Stimulated activated CD4-positive, alpha-beta T cell treated with anti-CD3 and anti-CD28 coated beads, Interleukin-4, amount 100 ng/mL, for 24 hours (primary cell): ENCODE results near the gene PDE2A.

Experiments used
- DNase-seq: peaks from one replicate; pipeline ENCODE4 v3.0.0-alpha.2; 2020

The PDE2A gene

GRCh38 chr11:72682238-72682857, 8.1 kb upstream of the PDE2A start:
- no peak for DNase-seq

DNA sequence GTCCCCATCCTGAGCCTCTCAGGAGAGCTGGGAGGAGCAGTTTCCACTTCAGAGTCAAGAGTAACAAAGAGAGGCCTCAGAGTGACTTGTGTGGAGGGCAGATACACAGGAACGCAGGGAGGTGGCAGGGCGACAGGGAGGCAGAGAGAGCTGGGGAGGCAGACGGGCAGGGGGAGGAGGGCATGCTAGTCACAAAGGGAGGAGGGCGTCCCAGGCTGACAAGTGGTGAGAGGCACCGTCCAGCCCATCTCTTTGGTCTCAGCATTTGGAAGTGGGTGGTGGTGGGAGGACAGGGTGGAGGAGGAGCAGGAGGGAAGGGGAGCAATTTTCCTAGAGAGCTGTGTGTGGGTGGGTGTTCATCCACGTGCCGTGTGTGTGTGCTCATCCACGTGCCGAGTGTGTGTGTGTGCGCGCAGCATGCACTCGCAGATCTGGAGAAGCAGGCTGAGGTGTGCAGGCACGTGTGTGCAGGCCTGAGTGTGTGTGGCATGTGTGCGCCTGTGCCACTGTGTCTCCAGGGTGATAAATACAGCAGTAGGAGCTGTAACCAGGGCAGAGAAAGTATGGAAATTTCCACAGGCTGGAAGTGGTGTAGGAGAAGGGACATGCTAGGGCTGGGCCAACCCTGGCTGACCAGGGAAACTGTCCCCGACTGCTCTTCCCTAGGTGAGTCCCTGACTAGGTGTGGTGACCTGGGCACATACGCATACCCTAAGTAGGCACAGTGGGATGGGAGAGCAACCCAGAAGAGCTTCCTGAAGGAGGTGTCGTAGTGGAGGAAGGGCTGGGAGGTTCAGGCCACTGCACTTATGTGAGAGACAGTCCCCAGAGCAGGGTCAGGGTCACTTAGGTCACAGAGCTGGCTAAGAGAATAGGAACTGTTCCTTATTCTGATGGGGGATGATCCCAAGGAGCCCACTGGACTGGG, 7.3 kb upstream of the PDE2A start:
- DNase-seq: no peak

GRCh38 chr11:72680624-72681158, 6.5 kb upstream of the PDE2A start:
- no peak for DNase-seq

GRCh38 chr11:72679869-72680268, 5.6 kb upstream of the PDE2A start:
- no peak for DNase-seq

DNA sequence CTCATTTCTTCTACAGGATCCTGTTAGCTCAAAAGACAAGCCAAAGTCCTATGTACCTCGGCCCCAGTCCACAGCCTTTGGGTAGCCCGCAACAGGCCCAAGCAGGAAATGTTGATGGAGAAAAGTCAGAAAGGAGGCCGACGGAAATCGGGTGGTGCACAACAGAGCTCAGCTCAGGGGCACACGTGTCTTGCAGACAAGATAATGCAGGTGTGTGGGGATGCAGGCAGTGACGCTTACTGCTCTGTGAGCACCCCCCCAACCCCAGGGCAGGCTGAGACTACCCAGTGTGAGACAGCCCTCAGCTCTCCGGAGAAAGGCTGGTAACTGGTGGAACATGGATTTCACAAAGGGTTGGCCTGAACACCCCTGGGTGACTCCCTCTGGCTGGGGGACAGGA, 4.3 kb upstream of the PDE2A start:
- DNase-seq: no peak

GRCh38 chr11:72676861-72677341, 2.7 kb upstream of the PDE2A start:
- peak; percentile 75 for DNase-seq

DNA sequence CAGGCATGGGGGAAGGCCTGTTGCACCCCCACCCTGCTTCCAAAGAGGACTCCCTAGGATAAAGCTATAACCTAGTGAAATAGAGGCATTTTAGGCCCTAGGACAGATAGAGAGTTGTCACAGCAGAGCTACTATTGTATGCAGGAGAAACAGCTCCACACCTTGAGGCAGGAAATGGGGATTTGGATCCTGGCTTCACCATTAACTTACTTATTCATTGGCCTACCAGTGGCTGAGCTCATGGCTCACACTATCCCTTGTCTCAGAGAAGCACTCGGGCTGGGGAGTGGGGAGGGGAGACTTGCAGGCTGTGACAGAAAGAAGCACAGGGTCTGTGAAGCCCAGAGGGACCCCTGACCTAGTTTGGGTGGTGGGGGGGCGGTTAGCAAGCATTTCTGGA, 999 bp upstream of the PDE2A start:
- DNase-seq: no peak

- no peak for DNase-seq
These were observed 809 bp downstream of the PDE2A start for GRCh38 chr11:72673284-72673942.

DNA sequence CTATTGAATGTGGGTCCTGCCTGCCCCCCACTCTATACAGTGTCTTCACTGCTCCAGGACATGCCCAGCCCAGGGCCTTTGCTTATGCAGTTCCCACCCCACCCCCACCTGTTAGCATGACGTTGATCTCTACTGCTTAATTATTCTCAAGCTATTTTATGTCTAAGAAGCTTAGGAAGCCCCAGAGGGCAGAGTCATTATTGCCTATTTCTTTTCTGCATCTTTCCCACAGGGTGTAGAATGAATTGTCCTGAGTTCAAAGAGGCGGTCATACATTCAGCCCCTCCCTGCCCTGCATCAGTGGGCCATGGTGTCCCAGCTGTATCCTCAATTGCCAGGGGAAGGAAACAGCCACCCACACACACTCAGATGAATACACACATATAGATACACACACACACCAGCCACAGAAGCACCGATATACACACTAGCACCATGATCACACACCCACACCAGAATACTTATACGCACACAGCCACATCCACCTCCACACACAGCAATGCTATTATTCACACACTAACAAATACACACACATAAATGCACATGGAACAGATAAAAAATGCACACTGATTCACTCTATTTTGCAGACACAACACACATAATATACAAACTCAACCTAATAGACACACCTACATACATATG, 1.5 kb downstream of the PDE2A start:
- no peak for DNase-seq

DNA sequence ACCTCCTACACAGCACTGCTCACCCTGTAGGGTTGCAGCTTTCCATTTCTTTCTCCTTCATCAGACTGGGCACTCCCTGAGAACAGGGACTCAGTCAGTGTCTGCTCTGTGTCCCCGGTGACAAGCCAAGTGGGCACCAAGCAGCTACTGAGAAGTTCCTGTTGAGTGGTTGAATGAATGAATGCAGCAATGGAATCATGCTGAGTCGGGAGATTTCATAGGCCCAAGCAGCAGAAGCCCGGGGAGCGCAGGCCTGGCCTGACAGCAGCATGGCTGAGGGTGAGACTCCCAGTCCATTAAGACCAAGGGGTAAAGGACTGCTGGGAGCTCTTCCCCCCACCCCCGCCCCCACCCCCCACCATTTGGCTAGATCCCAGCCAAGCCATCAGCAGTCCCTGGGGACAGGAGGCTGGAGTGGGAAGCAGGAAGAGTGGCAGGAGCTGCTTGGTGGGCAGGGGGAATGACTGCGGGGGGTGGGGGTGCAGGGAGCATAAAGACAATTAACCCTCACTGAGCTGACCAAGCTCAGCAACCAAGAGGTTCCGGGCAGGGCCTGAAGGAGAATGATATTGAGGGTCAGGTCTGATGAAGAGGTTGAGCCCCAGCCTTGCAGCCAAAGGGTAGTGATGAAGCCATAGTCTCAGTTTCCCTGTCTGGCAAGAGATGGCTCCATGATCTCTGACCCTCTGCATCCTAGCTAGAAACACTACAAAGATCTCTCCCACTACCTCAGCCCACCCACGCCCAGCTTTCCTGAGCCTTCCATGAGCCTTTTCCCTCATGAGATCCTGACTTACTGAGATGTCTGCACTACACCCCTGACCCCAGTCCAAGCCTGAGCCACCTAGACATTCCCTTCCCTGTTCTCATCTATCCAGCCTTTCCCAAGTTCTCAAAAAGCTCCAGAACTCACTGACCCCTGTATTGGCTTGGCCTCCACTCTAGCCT, 2.8 kb downstream of the PDE2A start:
- no peak for DNase-seq

DNA sequence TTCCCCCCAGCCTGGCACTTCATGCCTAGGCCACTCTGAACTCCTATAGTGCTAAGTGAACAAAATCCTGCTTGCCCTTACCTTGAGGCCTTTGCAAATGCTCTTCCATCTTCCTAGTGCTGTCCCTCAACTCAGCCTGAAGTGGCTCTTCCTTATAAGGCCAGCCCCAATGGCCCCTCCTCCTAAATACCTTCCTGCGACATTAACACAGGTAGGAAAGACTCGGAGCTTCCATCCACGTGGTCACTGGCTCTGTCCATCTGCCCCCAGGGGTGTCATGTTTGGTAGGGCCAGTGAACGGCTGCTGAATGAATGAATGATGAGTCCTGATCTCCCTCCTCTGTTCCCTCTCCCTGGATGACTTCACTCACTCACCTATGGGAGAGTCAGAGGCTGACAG, 4.2 kb downstream of the PDE2A start:
- no peak for DNase-seq

DNA sequence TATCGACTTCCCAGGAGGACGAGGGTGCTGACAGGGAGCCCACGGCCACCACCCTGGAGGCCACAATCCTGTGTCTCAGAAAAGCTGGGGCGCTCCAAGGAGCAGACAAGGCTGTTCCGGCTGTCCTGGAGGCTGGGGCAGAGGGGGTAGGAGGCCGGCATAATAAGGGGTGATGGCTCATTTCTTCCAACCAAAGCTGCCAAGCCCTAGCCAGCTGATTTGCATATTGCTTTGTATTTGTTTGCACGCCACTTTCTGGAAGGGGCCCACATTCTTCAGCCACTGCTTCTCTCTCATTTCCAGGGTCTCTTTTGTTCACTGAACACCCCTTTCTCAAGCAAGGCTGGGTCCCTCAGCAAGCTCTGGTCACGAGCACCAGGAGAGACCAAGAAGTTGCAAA, 4.7 kb downstream of the PDE2A start:
- no peak for DNase-seq

DNA sequence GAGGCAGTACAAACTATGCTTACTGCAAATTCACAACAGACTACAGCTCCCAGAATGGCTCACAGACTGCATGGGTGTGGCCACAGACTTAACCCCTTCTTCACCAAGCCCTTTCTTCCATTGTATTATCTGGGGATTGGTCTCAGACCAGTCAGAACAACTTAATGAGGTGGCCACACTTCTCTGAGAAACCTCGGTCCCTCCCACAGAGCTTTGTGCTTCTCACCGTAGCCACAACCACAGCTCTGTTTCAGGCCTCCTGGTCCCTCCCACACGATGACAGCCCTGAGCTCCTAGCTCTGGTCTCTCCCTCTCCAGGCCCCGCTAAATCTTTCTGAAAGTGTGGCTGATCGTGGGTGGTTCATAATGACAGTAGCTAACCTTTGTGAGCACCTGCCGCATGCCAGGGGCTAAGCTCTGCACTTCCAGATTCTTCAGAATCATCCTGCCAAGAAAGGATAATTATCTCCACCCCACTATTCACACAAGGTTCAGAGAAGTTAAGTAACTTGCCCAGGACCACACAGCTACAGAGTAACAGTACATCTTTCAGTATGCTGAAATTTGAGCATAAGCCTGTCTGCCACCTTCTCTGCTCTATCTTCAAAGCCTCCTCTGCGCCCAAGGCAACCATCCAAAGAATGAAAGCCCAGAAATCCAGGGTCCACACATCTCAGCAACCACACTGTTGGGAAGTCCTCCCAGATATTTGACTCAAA, 5.4 kb downstream of the PDE2A start:
- peak; percentile 64 for DNase-seq

- no peak for DNase-seq
These were observed 8.2 kb downstream of the PDE2A start for GRCh38 chr11:72665911-72666472.

DNA sequence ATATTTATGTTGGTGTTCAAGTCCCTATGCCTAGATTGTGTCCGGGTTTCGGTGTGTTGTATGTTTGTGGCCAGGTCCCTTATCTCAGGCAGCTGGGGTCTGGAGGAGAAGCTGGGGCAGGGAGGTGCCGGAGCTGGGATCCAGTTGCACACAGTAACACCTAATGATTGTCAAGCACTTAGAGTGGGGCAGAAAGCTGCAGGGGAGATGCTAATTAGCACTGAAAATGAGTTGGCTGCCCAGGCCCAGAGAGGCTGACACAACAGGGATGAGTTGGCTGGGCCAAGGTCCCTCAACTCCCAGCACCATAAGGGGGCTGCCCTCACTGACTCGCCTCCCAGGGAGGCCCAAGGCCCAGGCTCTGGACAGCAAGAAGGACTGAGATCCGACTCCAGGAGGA, 12.2 kb downstream of the PDE2A start:
- no peak for DNase-seq

- DNase-seq: no peak
These were observed 12.7 kb downstream of the PDE2A start for GRCh38 chr11:72661486-72661885.

DNA sequence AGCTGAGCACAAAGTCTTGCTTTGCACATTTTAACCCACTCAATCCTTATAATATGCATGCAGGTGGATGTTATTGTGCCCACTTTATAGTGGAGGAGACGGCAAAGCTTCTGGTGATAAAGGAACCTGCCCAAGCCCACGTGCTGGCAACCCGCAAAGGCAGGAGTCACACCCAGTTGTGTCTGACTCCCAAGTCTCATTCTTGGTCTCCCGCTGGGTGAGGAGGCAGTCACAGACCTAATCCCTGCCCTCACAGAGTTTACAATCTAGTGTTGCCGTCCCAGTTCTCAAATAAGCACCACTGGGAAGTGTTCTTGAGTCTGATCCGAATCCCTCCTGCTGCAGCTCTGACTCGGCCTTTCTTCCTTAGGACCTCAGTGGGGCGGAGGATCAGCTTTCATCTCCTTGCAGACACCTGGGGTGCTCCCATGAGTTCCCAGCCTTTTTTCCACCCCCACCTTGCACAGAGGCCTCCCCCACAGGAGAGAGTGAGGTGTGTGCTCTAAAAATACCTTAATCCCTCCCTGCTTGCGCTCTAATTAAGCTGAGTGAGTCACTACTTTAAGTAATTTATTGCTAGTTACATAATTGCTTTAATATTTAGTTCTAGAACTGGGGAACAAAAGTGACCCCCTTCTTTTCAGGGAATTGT, 15.1 kb downstream of the PDE2A start:
- no peak for DNase-seq

DNA sequence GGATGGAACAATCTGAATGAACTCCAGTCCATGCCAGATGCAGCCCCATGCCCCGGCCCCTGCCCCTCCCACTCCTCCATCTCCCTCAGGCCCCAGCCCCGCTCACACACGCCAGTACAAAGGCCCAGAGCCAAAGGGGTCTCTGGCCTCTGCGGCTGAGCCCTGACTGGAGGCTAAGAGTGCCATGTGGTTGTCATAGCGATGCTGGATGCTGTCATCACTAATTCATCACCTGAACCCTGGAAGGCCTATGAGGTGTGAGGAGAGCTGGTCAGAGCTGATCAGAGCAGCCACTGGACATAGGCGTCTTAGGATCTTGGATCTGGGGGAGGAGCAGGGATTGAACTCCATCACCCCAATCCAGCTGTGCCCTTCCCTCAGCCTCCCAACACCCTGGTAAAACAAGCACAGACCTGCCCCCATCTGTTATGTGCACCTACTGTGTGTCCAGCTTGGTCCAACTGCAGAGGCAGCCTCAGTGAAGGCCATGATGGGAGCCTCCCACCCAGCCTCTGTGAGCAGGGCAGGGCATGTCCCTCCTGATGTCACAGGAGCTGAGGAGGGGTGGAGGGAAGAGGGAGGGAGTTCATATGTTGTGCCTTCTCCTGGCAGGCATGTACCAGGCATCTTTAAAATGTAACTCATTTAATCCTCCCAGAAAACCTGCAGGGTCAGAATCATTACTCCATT, 16.7 kb downstream of the PDE2A start:
- DNase-seq: no peak

GRCh38 chr11:72655896-72656464, 18.2 kb downstream of the PDE2A start:
- no peak for DNase-seq
